T-helper 22 cell (primary cell): ENCODE data around the gene KCNK5.

Experiments used
- DNase-seq: peaks from one replicate; pipeline ENCODE4 v3.0.0-alpha.2; 2020; ENCODE audit warnings: low read depth

Gene KCNK5

GRCh38 chr6:39197922-39198500 is 31.3 kb downstream of the KCNK5 start:
- no peak for DNase-seq

- DNase-seq: no peak
Measured at GRCh38 chr6:39197521-39197920, 31.8 kb downstream of the KCNK5 start.

GRCh38 chr6:39196673-39197091 is 32.6 kb downstream of the KCNK5 start:
- no peak for DNase-seq

- no peak for DNase-seq
Measured at GRCh38 chr6:39195792-39196385, 33.4 kb downstream of the KCNK5 start.

GRCh38 chr6:39194466-39194865 is 34.8 kb downstream of the KCNK5 start:
- DNase-seq: no peak

GRCh38 chr6:39193201-39193791 is 36.0 kb downstream of the KCNK5 start:
- DNase-seq: no peak

- no peak for DNase-seq
Measured at GRCh38 chr6:39192736-39193135, 36.5 kb downstream of the KCNK5 start.

GRCh38 chr6:39191236-39191930 is 37.9 kb downstream of the KCNK5 start:
- DNase-seq: no peak

GRCh38 chr6:39190545-39191235 is 38.6 kb downstream of the KCNK5 start:
- no peak for DNase-seq

GRCh38 chr6:39189915-39190544 is 39.2 kb downstream of the KCNK5 start:
- DNase-seq: no peak

GRCh38 chr6:39189131-39189530 is 40.1 kb downstream of the KCNK5 start:
- no peak for DNase-seq

- DNase-seq: no peak
Measured at GRCh38 chr6:39188571-39188970, 40.7 kb downstream of the KCNK5 start.

- DNase-seq: no peak
Measured at GRCh38 chr6:39188098-39188450, 41.2 kb downstream of the KCNK5 start.

GRCh38 chr6:39184906-39185580 is 44.2 kb downstream of the KCNK5 start:
- DNase-seq: no peak

GRCh38 chr6:39182604-39183003 is 46.7 kb downstream of the KCNK5 start:
- DNase-seq: no peak

GRCh38 chr6:39181826-39182225 is 47.4 kb downstream of the KCNK5 start:
- no peak for DNase-seq

GRCh38 chr6:39181333-39181732 is 47.9 kb downstream of the KCNK5 start:
- no peak for DNase-seq

GRCh38 chr6:39178804-39179203 is 50.5 kb downstream of the KCNK5 start:
- no peak for DNase-seq

- no peak for DNase-seq
Measured at GRCh38 chr6:39178235-39178634, 51.0 kb downstream of the KCNK5 start.

GRCh38 chr6:39177130-39177529 is 52.1 kb downstream of the KCNK5 start:
- no peak for DNase-seq

- no peak for DNase-seq
Measured at GRCh38 chr6:39173270-39173669, 56.0 kb downstream of the KCNK5 start.

- no peak for DNase-seq
Measured at GRCh38 chr6:39172377-39172757, 56.9 kb downstream of the KCNK5 start.
